H54 (cell line): ENCODE measurements around the gene BABAM2.

Source experiments
- DNase-seq: peaks from one replicate; pipeline ENCODE4 v3.0.0; 2011; ENCODE audit warnings: low spot score, mixed read lengths; ENCODE audit not compliant: insufficient read length
- FAIRE-seq: peaks from 3 replicates; lab custom pipeline; 2011; peaks lifted over from hg19 to GRCh38; lab: Jason Lieb, UNC
- POLR2A ChIP-seq: IDR thresholded peaks from 2 replicates; pipeline ENCODE4 v1.6.1; 2011; ENCODE audit warnings: low read depth, mild to moderate bottlenecking, low read length

The BABAM2 gene

DNA sequence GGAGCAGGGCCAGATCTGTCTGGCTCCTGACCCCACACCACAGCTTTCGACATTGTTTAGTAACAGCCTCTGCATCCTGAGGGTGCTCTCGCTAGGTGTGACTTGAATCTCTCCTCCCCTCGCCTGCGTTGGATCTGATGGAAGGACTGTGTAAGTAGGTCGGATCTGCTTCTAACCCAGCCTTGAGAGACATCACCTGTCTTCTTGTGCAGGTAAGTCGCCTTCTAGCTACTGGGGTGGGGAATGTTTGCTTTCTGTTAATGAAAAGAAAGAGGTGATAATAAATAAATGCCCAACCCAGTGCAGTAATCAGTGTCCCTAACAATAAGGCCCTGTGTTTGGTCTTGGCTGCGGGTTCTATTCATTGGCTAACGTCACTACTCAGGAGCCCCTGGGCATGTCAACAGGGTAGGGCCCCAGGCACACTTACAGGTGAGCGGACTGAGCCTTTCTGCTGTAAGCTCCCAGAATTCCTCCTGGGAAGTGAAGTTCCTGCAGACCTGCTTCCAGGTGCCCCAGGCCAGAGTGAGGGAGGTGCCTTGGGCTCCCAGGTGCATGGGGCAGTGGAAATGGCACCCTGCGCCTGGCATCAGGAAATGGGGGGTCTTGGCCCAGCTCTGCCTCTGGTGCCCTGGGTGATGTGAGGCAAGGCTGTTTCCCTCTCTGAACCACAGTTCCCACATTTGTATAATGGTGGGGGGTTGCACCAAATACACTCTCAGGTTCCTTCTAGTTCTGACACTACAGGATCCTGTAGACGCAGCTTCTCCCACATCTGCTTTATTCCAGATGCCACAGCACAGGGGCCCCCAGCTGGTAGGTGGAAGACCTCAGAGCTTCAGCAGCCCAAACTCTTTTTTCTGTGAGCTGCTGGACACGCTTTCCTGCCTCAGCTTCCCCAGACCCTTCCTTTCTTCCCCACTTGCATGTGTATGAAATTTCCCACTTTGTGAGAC is 491.0 kb downstream of the BABAM2 start:
- no peak for FAIRE-seq
- TF ChIP-seq POLR2A = no peak
- no peak for DNase-seq

DNA sequence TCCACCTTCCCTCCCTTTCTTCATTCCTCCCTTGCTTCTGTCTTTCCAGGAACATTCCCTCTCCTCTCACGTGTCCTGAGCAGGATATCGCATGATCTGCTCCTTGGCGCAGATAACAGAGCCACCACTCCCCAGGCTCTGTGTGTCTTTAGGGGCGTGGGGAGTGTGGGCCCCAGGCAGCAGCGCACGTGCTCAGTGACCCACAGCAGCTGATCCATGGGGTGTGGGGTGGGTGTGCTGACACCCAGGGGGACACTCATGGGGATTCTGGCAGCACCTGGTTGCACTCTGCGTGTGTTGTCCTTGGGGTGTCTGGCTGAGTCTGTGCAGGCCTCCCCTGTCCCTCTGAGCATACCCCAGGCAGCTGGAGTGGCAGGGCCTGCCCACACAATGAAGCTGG is 492.2 kb downstream of the BABAM2 start:
- FAIRE-seq (no peak), DNase-seq (no peak)
- no peak for TF ChIP-seq POLR2A

DNA sequence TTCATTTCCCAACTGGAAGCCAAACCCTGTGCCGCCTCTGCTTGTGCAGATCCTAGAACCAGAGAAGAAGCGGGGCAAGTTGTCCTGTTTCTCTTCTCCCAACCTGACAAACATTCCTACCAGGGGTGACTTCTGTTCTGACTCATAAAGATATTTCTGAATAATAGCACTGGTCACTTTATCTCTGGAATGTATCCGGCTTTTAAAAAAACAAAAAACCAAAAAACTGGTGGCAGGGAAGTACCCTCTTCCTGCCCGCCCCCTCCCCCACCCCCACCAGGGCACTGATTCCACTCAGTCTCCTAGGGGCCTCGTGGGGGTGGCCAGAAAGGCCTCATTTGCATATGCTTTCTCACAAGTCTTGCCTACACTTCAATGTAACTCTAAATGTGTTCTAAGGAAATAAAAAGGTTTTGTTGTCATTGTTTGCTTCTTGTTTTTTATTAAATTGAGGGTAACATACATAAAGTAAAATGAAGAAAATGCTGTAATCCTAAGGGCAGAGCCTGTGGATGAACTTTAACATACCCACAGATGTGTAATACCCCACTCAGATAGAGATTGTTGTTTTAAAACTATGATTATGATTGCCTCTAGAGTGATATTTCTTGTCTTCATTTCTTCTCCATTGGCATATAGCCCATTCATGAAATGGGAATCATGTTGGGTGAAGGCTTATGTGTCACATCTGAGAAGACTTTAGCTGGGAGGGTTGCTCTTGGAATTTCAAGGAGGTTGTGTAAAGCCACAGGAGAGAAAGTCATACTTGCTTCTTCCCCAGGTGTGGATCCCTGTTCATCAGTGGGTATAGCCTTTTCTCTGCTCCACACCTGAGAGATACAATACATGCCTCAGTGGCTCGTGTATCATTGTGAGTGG is 496.8 kb downstream of the BABAM2 start:
- FAIRE-seq (no peak), DNase-seq (peak; percentile 85)

More for the DNA sequence above, 496.8 kb downstream of the BABAM2 start:
- TF ChIP-seq POLR2A = no peak
